ENCODE data around the gene NPIPB13. TPM values are rescaled to one million over a fixed set of nuclear protein-coding genes. Genes with fewer than 3 reads are reported as not detected.
"Not testable (repeated sequence)": the region's sequence is repeated elsewhere in the genome, so short reads cannot be mapped to it uniquely, and the experiment has no call there.

The NPIPB13 gene
- total RNA-seq, 1 experiment from 2014 or later = 9.1 TPM

DNA sequence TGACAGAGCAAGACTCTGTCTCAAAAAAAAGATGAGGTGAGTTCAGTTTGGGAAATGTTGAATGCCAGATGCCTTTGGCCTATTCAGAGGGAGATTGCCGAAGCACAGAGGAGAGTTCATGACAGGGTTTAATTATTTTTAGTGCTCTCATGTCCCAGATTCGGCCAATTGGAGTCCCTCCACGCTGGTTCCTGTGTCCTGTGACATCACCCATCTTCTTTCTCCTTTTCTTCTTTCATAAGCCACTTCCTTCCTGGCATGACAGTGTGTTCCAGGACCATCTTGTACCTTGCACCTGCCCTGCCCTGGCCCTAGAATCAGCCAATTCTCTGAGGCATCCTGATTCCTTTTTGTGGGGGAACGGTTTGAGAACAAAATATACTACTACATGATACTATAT, 36.9 kb downstream of the NPIPB13 start:
- H3K4me3 ChIP-seq (replicated peaks in 1 of 2; ENCODE audit: low read depth in 1 of 2, low read length in 2 of 2); BruUV-seq (replicated peaks); intact Hi-C loops (cut with micrococcal nuclease); CTCF ChIA-PET; H3K9me3 ChIP-seq (ENCODE audit: control insufficient read depth in 1 of 2, insufficient read depth in 1 of 2, low read depth in 1 of 2, low read length in 2 of 2); H3K9me2 ChIP-seq (ENCODE audit: insufficient read depth); DNase-seq (ENCODE audit: low read depth, low spot score); RAD21 ChIA-PET (ENCODE audit: low non-redundant PET in 1 of 2, low total read pairs in 2 of 2, uncharacterized antibody in 2 of 2, unreplicated experiment in 2 of 2); H3K27ac ChIP-seq (ENCODE audit: low read depth, low read length); H4K20me1 ChIP-seq (ENCODE audit: insufficient read depth); H3K36me3 ChIP-seq (ENCODE audit: control insufficient read depth in 1 of 2, insufficient read depth in 2 of 2, low read length in 2 of 2); H2AFZ ChIP-seq (ENCODE audit: low read depth, low read length, poor library complexity, severe bottlenecking); H3K4me1 ChIP-seq (ENCODE audit: control insufficient read depth in 1 of 2, insufficient read depth in 2 of 2, low read length in 2 of 2); H3K79me2 ChIP-seq (ENCODE audit: insufficient read depth, low read length); H3K9ac ChIP-seq (ENCODE audit: low read length); H3K4me2 ChIP-seq (ENCODE audit: low read length); POLR2A ChIA-PET; H3K27me3 ChIP-seq (ENCODE audit: insufficient read depth, low read length); ATAC-seq: not testable (repeated sequence)

GRCh38 chr16:30209032-30209431, 39.2 kb downstream of the NPIPB13 start:
- H3K36me3 ChIP-seq (ENCODE audit: control insufficient read depth in 1 of 2, insufficient read depth in 2 of 2, low read length in 2 of 2); intact Hi-C loops (cut with micrococcal nuclease); H3K4me3 ChIP-seq (replicated peaks in 1 of 2; ENCODE audit: low read depth in 1 of 2, low read length in 2 of 2); H4K20me1 ChIP-seq (ENCODE audit: insufficient read depth); H3K4me2 ChIP-seq (ENCODE audit: low read length); H3K9ac ChIP-seq (ENCODE audit: low read length); H3K27ac ChIP-seq (ENCODE audit: low read depth, low read length); RAD21 ChIA-PET (ENCODE audit: low non-redundant PET in 1 of 2, low total read pairs in 2 of 2, uncharacterized antibody in 2 of 2, unreplicated experiment in 2 of 2); H3K4me1 ChIP-seq (ENCODE audit: control insufficient read depth in 1 of 2, insufficient read depth in 2 of 2, low read length in 2 of 2); H3K79me2 ChIP-seq (ENCODE audit: insufficient read depth, low read length); DNase-seq (ENCODE audit: low read depth, low spot score); H3K27me3 ChIP-seq (ENCODE audit: insufficient read depth, low read length); H3K9me3 ChIP-seq (ENCODE audit: control insufficient read depth in 1 of 2, insufficient read depth in 1 of 2, low read depth in 1 of 2, low read length in 2 of 2); BruUV-seq (replicated peaks); CTCF ChIA-PET; H2AFZ ChIP-seq (ENCODE audit: low read depth, low read length, poor library complexity, severe bottlenecking); POLR2A ChIA-PET; H3K9me2 ChIP-seq (ENCODE audit: insufficient read depth): not testable (repeated sequence)
- peak; percentile 23 for ATAC-seq

DNA sequence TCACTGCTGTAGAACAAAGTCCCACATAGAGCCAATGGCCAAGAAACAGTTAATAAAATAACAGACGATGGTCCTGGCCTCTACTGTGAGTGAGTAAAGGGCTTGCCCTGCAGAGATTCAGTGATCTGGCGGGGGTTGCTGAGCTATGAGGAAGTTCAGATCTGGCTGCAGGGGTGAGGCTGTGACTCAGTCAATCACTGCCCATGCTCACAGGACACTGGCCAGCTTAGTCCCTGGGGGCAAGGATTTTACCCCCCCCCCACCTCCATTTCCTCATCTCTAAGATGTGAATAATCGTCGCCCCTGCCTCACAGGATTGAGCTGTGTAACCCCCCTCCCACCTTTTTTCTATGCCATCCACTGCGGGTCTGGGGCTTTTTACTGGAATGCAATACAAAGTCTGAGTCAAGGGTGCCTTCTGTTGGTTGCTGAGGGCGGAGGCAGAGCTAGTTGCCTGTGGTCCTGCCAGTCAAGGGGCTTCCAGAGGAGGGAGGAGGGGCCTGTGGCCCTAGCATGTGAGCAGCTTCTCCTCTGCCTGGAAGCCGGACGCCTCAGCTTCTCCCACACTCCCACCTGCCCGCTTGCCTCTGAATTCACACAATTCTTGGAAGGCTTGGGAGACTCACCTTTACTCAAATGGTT, 41.1 kb downstream of the NPIPB13 start:
- RAD21 ChIA-PET (ENCODE audit: low non-redundant PET in 1 of 2, low total read pairs in 2 of 2, uncharacterized antibody in 2 of 2, unreplicated experiment in 2 of 2); POLR2A ChIA-PET: not testable (repeated sequence)

DNA sequence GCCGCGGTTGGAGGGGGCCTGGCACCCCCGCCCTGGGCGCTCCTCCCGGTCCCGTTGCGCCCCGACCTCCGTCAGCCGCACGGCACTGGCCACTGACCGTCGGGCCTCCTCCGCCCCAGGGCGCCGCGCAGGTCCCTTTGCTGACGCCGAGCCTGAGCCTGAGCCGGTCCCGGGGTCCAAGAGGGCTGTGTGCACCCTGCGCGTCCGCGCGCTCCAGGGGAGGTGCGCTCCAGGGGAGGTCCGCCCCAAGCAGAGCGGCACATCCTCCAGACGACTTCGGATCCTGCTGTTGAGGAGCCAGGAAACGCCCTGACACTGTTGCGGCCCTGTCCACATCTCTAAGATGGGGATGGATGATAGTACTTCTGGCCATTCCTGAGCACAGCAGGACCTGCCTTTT, 42.0 kb downstream of the NPIPB13 start:
- H2AFZ ChIP-seq (ENCODE audit: low read depth, low read length, poor library complexity, severe bottlenecking); BruUV-seq (replicated peaks); H3K79me2 ChIP-seq (ENCODE audit: insufficient read depth, low read length); DNase-seq (ENCODE audit: low read depth, low spot score); H3K9me3 ChIP-seq (ENCODE audit: control insufficient read depth in 1 of 2, insufficient read depth in 1 of 2, low read depth in 1 of 2, low read length in 2 of 2); POLR2A ChIA-PET; H3K27ac ChIP-seq (ENCODE audit: low read depth, low read length); H3K4me1 ChIP-seq (ENCODE audit: control insufficient read depth in 1 of 2, insufficient read depth in 2 of 2, low read length in 2 of 2); H3K9me2 ChIP-seq (ENCODE audit: insufficient read depth); H4K20me1 ChIP-seq (ENCODE audit: insufficient read depth); CTCF ChIA-PET; intact Hi-C loops (cut with micrococcal nuclease); H3K27me3 ChIP-seq (ENCODE audit: insufficient read depth, low read length); H3K36me3 ChIP-seq (ENCODE audit: control insufficient read depth in 1 of 2, insufficient read depth in 2 of 2, low read length in 2 of 2); RAD21 ChIA-PET (ENCODE audit: low non-redundant PET in 1 of 2, low total read pairs in 2 of 2, uncharacterized antibody in 2 of 2, unreplicated experiment in 2 of 2): not testable (repeated sequence)
- Histone ChIP-seq H3K4me2 (ENCODE audit: low read length) (peak overlapping the region; percentile 62), H3K9ac (ENCODE audit: low read length) (peak overlapping the region; percentile 33; the same call in 1 of the 2 replicates), H3K4me3 (replicated peaks in 1 of 2; ENCODE audit: low read depth in 1 of 2, low read length in 2 of 2) (peak overlapping the region; percentile 39 to 54; a peak in 3 of 4 replicates)
- peak; percentile 40 for ATAC-seq

More for the DNA sequence above, 41.1 kb downstream of the NPIPB13 start:
- intact Hi-C loops (cut with micrococcal nuclease); H3K9me2 ChIP-seq (ENCODE audit: insufficient read depth); H3K27ac ChIP-seq (ENCODE audit: low read depth, low read length); H3K27me3 ChIP-seq (ENCODE audit: insufficient read depth, low read length); DNase-seq (ENCODE audit: low read depth, low spot score); H3K9me3 ChIP-seq (ENCODE audit: control insufficient read depth in 1 of 2, insufficient read depth in 1 of 2, low read depth in 1 of 2, low read length in 2 of 2); H3K36me3 ChIP-seq (ENCODE audit: control insufficient read depth in 1 of 2, insufficient read depth in 2 of 2, low read length in 2 of 2); H3K4me3 ChIP-seq (replicated peaks in 1 of 2; ENCODE audit: low read depth in 1 of 2, low read length in 2 of 2); H3K9ac ChIP-seq (ENCODE audit: low read length); H3K4me1 ChIP-seq (ENCODE audit: control insufficient read depth in 1 of 2, insufficient read depth in 2 of 2, low read length in 2 of 2); CTCF ChIA-PET; H3K4me2 ChIP-seq (ENCODE audit: low read length); BruUV-seq (replicated peaks); H4K20me1 ChIP-seq (ENCODE audit: insufficient read depth); H3K79me2 ChIP-seq (ENCODE audit: insufficient read depth, low read length); H2AFZ ChIP-seq (ENCODE audit: low read depth, low read length, poor library complexity, severe bottlenecking): not testable (repeated sequence)
- peak; percentile 75 for ATAC-seq
